Measurements from ENCODE around the gene THAP8.

- TF ChIP-seq, protein P1, sequence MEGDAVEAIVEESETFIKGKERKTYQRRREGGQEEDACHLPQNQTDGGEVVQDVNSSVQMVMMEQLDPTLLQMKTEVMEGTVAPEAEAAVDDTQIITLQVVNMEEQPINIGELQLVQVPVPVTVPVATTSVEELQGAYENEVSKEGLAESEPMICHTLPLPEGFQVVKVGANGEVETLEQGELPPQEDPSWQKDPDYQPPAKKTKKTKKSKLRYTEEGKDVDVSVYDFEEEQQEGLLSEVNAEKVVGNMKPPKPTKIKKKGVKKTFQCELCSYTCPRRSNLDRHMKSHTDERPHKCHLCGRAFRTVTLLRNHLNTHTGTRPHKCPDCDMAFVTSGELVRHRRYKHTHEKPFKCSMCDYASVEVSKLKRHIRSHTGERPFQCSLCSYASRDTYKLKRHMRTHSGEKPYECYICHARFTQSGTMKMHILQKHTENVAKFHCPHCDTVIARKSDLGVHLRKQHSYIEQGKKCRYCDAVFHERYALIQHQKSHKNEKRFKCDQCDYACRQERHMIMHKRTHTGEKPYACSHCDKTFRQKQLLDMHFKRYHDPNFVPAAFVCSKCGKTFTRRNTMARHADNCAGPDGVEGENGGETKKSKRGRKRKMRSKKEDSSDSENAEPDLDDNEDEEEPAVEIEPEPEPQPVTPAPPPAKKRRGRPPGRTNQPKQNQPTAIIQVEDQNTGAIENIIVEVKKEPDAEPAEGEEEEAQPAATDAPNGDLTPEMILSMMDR (IDR thresholded peaks at IDR 0.05): no peak
- TF ChIP-seq POLR2A (IDR thresholded peaks at IDR 0.05): no peak
Observed at GRCh38 chr19:36073121-36073876, 19.2 kb upstream of the THAP8 start.
